SK-N-SH treated with all-trans-retinoic acid at 6 μM for 48 hours (cell line): ENCODE results near the gene PPARG.

Source experiments
- ATAC-seq: fragments of 200-7000 bp; cut with Tn5 transposase; 3 replicates; pipeline ENCODE4 v1.9.1; 2020; ENCODE audit warnings: mild to moderate bottlenecking, moderate library complexity
- ARNTL ChIP-seq: fragments of 450-650 bp; formaldehyde crosslinking; IDR thresholded peaks from 2 replicates; pipeline ENCODE4 v1.5.0; 2020; ENCODE audit warnings: low read depth, mild to moderate bottlenecking, moderate library complexity, borderline replicate concordance
- BACH2 ChIP-seq: fragments of 250-450 bp; sonication (Bioruptor Pico); IDR thresholded peaks from 2 replicates; pipeline ENCODE4 v1.9.0; 2021; ENCODE audit warnings: mild to moderate bottlenecking, borderline replicate concordance
- CREB5 ChIP-seq: fragments of 250-450 bp; sonication (Bioruptor Pico); IDR thresholded peaks from 2 replicates; pipeline ENCODE4 v1.5.1; 2020; ENCODE audit warnings: low read depth, mild to moderate bottlenecking, moderate library complexity
- CSDC2 ChIP-seq: fragments of 250-450 bp; sonication (Bioruptor Pico); IDR thresholded peaks from 2 replicates; pipeline ENCODE4 v1.5.0; 2020; ENCODE audit warnings: mild to moderate bottlenecking, moderate library complexity
- CSRNP3 ChIP-seq: fragments of 250-450 bp; sonication (Bioruptor Pico); IDR thresholded peaks from 2 replicates; pipeline ENCODE4 v1.5.1; 2021; ENCODE audit warnings: mild to moderate bottlenecking, moderate library complexity
- ESRRG ChIP-seq: fragments of 250-450 bp; sonication (Bioruptor Pico); IDR thresholded peaks from 2 replicates; pipeline ENCODE4 v1.6.1; 2021; ENCODE audit warnings: mild to moderate bottlenecking
- GLIS3 ChIP-seq: fragments of 250-450 bp; sonication (Bioruptor Pico); IDR thresholded peaks from 2 replicates; pipeline ENCODE4 v1.5.0; 2020; ENCODE audit warnings: mild to moderate bottlenecking, moderate library complexity
- ISL1 ChIP-seq: fragments of 250-450 bp; sonication (Bioruptor Pico); IDR thresholded peaks from 2 replicates; pipeline ENCODE4 v2.1.2; 2022; ENCODE audit warnings: mild to moderate bottlenecking, moderate library complexity
- OSR1 ChIP-seq: fragments of 250-450 bp; sonication (Bioruptor Pico); IDR thresholded peaks from 2 replicates; pipeline ENCODE4 v1.8.0; 2022; ENCODE audit warnings: moderate library complexity, mild to moderate bottlenecking, inconsistent platforms
- PATZ1 ChIP-seq: fragments of 250-450 bp; sonication (Bioruptor Pico); IDR thresholded peaks from 2 replicates; pipeline ENCODE4 v1.8.0; 2020; ENCODE audit warnings: mild to moderate bottlenecking, moderate library complexity, borderline replicate concordance
- POU6F1 ChIP-seq: fragments of 250-450 bp; sonication (Bioruptor Pico); IDR thresholded peaks from 2 replicates; pipeline ENCODE4 v1.8.0; 2021; ENCODE audit warnings: low read depth, mild to moderate bottlenecking, moderate library complexity, borderline replicate concordance
- PPARA ChIP-seq: fragments of 250-450 bp; sonication (Bioruptor Pico); IDR thresholded peaks from 2 replicates; pipeline ENCODE4 v1.5.0; 2020; ENCODE audit warnings: mild to moderate bottlenecking, borderline replicate concordance
- SNAI2 ChIP-seq: fragments of 250-450 bp; sonication (Bioruptor Pico); IDR thresholded peaks from 2 replicates; pipeline ENCODE4 v1.5.0; 2020; ENCODE audit warnings: mild to moderate bottlenecking, moderate library complexity
- TCF4 ChIP-seq: fragments of 250-450 bp; sonication (Bioruptor Pico); IDR thresholded peaks from 2 replicates; pipeline ENCODE4 v1.8.0; 2021; ENCODE audit warnings: mild to moderate bottlenecking, moderate library complexity, borderline replicate concordance
- TSHZ2 ChIP-seq: fragments of 250-450 bp; sonication (Bioruptor Pico); IDR thresholded peaks from 2 replicates; pipeline ENCODE4 v1.5.0; 2020; ENCODE audit warnings: mild to moderate bottlenecking, moderate library complexity
- ZC3H10 ChIP-seq: fragments of 250-450 bp; sonication (Bioruptor Pico); IDR thresholded peaks from 2 replicates; pipeline ENCODE4 v1.5.1; 2021; ENCODE audit warnings: mild to moderate bottlenecking, moderate library complexity
- ZFP3 ChIP-seq: fragments of 250-450 bp; sonication (Bioruptor Pico); IDR thresholded peaks from 2 replicates; pipeline ENCODE4 v1.5.0; 2020; ENCODE audit warnings: mild to moderate bottlenecking, moderate library complexity
- ZFP30 ChIP-seq: fragments of 450-650 bp; formaldehyde crosslinking; IDR thresholded peaks from 2 replicates; pipeline ENCODE4 v1.5.0; 2022; ENCODE audit warnings: mild to moderate bottlenecking, moderate library complexity
- ZNF565 ChIP-seq: fragments of 450-650 bp; formaldehyde crosslinking; conservative IDR thresholded peaks from 2 replicates; pipeline ENCODE4 v1.5.0; 2020; ENCODE audit warnings: low read depth, mild to moderate bottlenecking, moderate library complexity
- ZNF70 ChIP-seq: fragments of 450-650 bp; formaldehyde crosslinking; IDR thresholded peaks from 2 replicates; pipeline ENCODE4 v1.5.0; 2020; ENCODE audit warnings: mild to moderate bottlenecking, moderate library complexity

PPARG gene

GRCh38 chr3:12442654-12443501 is 154.0 kb downstream of the PPARG start:
- ATAC-seq: no peak
- TF ChIP-seq TCF4 (CRISPR knock-in tag): no peak
- TF ChIP-seq BACH2 (CRISPR knock-in tag): no peak
- no peak for TF ChIP-seq ZNF70 (CRISPR knock-in tag)
- no peak for TF ChIP-seq ZC3H10 (CRISPR knock-in tag)
- TF ChIP-seq SNAI2 (CRISPR knock-in tag): no peak
- no peak for TF ChIP-seq CSDC2 (CRISPR knock-in tag)
- TF ChIP-seq POU6F1: no peak
- no peak for TF ChIP-seq ESRRG
- TF ChIP-seq GLIS3 (CRISPR knock-in tag): no peak
- TF ChIP-seq OSR1 (CRISPR knock-in tag): no peak
- TF ChIP-seq ZFP30: no peak
- TF ChIP-seq ISL1 (CRISPR knock-in tag): no peak
- no peak for TF ChIP-seq TSHZ2 (CRISPR knock-in tag)
- TF ChIP-seq CSRNP3: no peak
- no peak for TF ChIP-seq ARNTL
- TF ChIP-seq, all 23 proteins: peak for 0

GRCh38 chr3:12443781-12444522 is 155.1 kb downstream of the PPARG start:
- ATAC-seq: no peak

GRCh38 chr3:12444582-12445471 is 156.0 kb downstream of the PPARG start:
- TF ChIP-seq OSR1 (CRISPR knock-in tag) (no peak), ZFP30 (no peak), ZNF70 (CRISPR knock-in tag) (0 out of 2 replicates have a peak, but pooled peaks have one; percentile 59), ESRRG (no peak), TSHZ2 (CRISPR knock-in tag) (0 out of 2 replicates have a peak, but pooled peaks have one; percentile 14), ZNF565 (CRISPR knock-in tag) (no peak), PPARA (no peak), TCF4 (CRISPR knock-in tag) (0 out of 2 replicates have a peak, but pooled peaks have one; percentile 29), CREB5 (CRISPR knock-in tag) (no peak)
- ATAC-seq: peak; percentile 42

More at GRCh38 chr3:12443781-12444522, 155.1 kb downstream of the PPARG start:
- TF ChIP-seq ZFP3 (CRISPR knock-in tag): no peak
- TF ChIP-seq ZNF70 (CRISPR knock-in tag): no peak
- no peak for TF ChIP-seq PATZ1
- TF ChIP-seq SNAI2 (CRISPR knock-in tag): no peak
- no peak for TF ChIP-seq CSDC2 (CRISPR knock-in tag)
